ENCODE results near the gene TWIST2.

DNA sequence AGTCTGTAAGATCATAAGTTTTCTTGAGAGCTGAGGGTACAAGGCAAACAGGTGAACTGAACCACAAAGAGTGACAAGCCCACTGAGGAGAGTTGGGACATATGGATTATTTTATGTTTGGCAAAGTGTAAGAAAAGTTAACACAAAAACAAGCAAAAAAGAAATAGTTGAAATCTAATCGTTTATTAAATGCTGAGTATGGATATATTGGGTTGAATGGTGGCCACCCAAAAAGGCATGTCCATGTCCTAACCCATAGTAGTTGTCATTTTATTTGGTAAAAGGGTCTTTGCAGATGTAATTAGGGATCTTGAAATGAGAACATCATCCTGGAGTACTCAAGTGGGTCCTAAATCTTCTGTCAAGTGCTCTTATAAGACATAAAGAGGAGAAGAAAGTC, 24.9 kb upstream of the TWIST2 start:
- TF ChIP-seq POLR2AphosphoS5 (IDR thresholded peaks at IDR 0.05) (no peak), CTCF (IDR thresholded peaks at IDR 0.05) (no peak), POLR2A (IDR thresholded peaks at IDR 0.05) (no peak)

Measured in prostate gland (tissue), 2 donors.